Osteoblast (primary cell): ENCODE measurements around the gene TRHDE. TPM values are rescaled to one million over a fixed set of nuclear protein-coding genes. Genes with fewer than 3 reads are reported as not detected.

Experiments
- DNase-seq: peaks from one replicate; pipeline ENCODE4 v3.0.0; 2011; ENCODE audit warnings: low spot score, mixed read lengths; ENCODE audit not compliant: insufficient read length; ENCODE audit errors: missing footprints
- H2AFZ ChIP-seq: 2 replicates; pipeline ENCODE4 v1.6.0; 2011; ENCODE audit warnings: mild to moderate bottlenecking, low read length
- H3K27ac ChIP-seq: 2 replicates; pipeline ENCODE4 v1.5.1; 2011; ENCODE audit warnings: mild to moderate bottlenecking, low read depth, low read length, moderate library complexity
- H3K27me3 ChIP-seq: 2 replicates; pipeline ENCODE4 v1.6.0; 2012; ENCODE audit warnings: mild to moderate bottlenecking, control low read depth, inconsistent platforms, low read length, moderate library complexity; ENCODE audit not compliant: insufficient read depth
- H3K36me3 ChIP-seq: 2 replicates; pipeline ENCODE4 v1.5.1; 2011; ENCODE audit warnings: mild to moderate bottlenecking, low read length, control low read depth, moderate library complexity; ENCODE audit not compliant: insufficient read depth
- H3K4me1 ChIP-seq: 2 replicates; pipeline ENCODE4 v1.5.1; 2011; ENCODE audit warnings: mild to moderate bottlenecking, low read length, control low read depth, moderate library complexity; ENCODE audit not compliant: insufficient read depth
- H3K4me2 ChIP-seq: 2 replicates; pipeline ENCODE4 v1.6.0; 2011; ENCODE audit warnings: mild to moderate bottlenecking, low read length; ENCODE audit not compliant: insufficient read depth
- H3K4me3 ChIP-seq: fragments of 200-600 bp; sonication (generic); 3 replicates; pipeline ENCODE4 v1.5.1; 2012; ENCODE audit warnings: mild to moderate bottlenecking, low read length, inconsistent platforms; ENCODE audit not compliant: insufficient read depth
- H3K79me2 ChIP-seq: 2 replicates; pipeline ENCODE4 v1.6.0; 2012; ENCODE audit warnings: mild to moderate bottlenecking, low read length, control low read depth, inconsistent platforms; ENCODE audit not compliant: insufficient read depth
- H3K9me3 ChIP-seq: 2 replicates; pipeline ENCODE4 v1.5.1; 2011; ENCODE audit warnings: low read depth, low read length, control low read depth
- H4K20me1 ChIP-seq: 2 replicates; pipeline ENCODE4 v1.6.0; 2012; ENCODE audit warnings: mild to moderate bottlenecking, low read length, control low read depth; ENCODE audit not compliant: insufficient read depth
- CTCF ChIP-seq: IDR thresholded peaks from 2 replicates; pipeline ENCODE4 v1.5.1; 2011; ENCODE audit warnings: mild to moderate bottlenecking, low read depth, low read length, moderate library complexity; ENCODE audit errors: extremely low read depth
- total RNA-seq: library from RNA; depleted of rRNA; stranded (reverse); fragments of >200 nt; gene quantifications from 2 replicates; pipeline ENCODE4 v1.2.3, GENCODE V29; 2012

TRHDE gene
- total RNA-seq, 1 donor = under 0.01 TPM

- H3K4me2 ChIP-seq = no peak overlapping the region
- no peaks in the 10 kb centered on the region for H3K4me1 ChIP-seq
- H3K27me3 ChIP-seq = no peaks in the 10 kb centered on the region
- H3K4me3 ChIP-seq = no peak overlapping the region
- no peaks in the 10 kb centered on the region for H3K9me3 ChIP-seq
- H4K20me1 ChIP-seq = no peaks in the 10 kb centered on the region
- no peak overlapping the region for H2AFZ ChIP-seq
- no peak for TF ChIP-seq CTCF
- H3K27ac ChIP-seq = no peak overlapping the region
- DNase-seq = no peak
- H3K79me2 ChIP-seq = no peaks in the 10 kb centered on the region
- no peaks in the 10 kb centered on the region for H3K36me3 ChIP-seq
Observed at GRCh38 chr12:72471806-72472205, 199.6 kb downstream of the TRHDE start.

GRCh38 chr12:72472350-72472749, 200.2 kb downstream of the TRHDE start:
- Histone ChIP-seq H3K4me3 (no peak overlapping the region), H3K4me1 (no peaks in the 10 kb centered on the region), H3K27ac (no peak overlapping the region), H4K20me1 (no peaks in the 10 kb centered on the region), H3K4me2 (no peak overlapping the region), H2AFZ (no peak overlapping the region), H3K27me3 (no peaks in the 10 kb centered on the region), H3K36me3 (no peaks in the 10 kb centered on the region), H3K79me2 (no peaks in the 10 kb centered on the region), H3K9me3 (no peaks in the 10 kb centered on the region)
- DNase-seq = no peak
- no peak for TF ChIP-seq CTCF

- Histone ChIP-seq H3K9me3 (no peaks in the 10 kb centered on the region), H3K27me3 (no peaks in the 10 kb centered on the region), H3K27ac (no peak overlapping the region), H3K4me3 (no peak overlapping the region), H3K36me3 (no peaks in the 10 kb centered on the region), H3K4me1 (no peaks in the 10 kb centered on the region), H4K20me1 (no peaks in the 10 kb centered on the region), H3K79me2 (no peaks in the 10 kb centered on the region), H3K4me2 (no peak overlapping the region), H2AFZ (no peak overlapping the region)
- no peak for DNase-seq
- TF ChIP-seq CTCF = no peak
Observed at GRCh38 chr12:72476301-72476700, 204.1 kb downstream of the TRHDE start.

GRCh38 chr12:72485017-72485701, 213.0 kb downstream of the TRHDE start:
- H4K20me1 ChIP-seq = no peaks in the 10 kb centered on the region
- H3K9me3 ChIP-seq = no peaks in the 10 kb centered on the region
- H3K36me3 ChIP-seq = no peaks in the 10 kb centered on the region
- H3K4me1 ChIP-seq = no peaks in the 10 kb centered on the region
- H3K4me3 ChIP-seq = no peak overlapping the region
- DNase-seq = no peak
- no peak overlapping the region for H2AFZ ChIP-seq
- no peaks in the 10 kb centered on the region for H3K27me3 ChIP-seq
- no peak for TF ChIP-seq CTCF
- no peak overlapping the region for H3K4me2 ChIP-seq
- no peaks in the 10 kb centered on the region for H3K79me2 ChIP-seq
- H3K27ac ChIP-seq = no peak overlapping the region
